Nephron progenitor cell (in vitro differentiated cells): ENCODE results near the gene ULBP1.
"Not testable (repeated sequence)": the region's sequence is repeated elsewhere in the genome, so short reads cannot be mapped to it uniquely, and the experiment has no call there.

ENCODE experiments used
- DNase-seq: peaks from one replicate; pipeline ENCODE4 v3.0.0; 2021
- H3K27ac Mint-ChIP-seq: 2 replicates; pipeline ENCODE4 v1.8.0; 2021; ENCODE audit warnings: mild to moderate bottlenecking, moderate library complexity, mixed read lengths
- H3K27me3 Mint-ChIP-seq: 2 replicates; pipeline ENCODE4 v1.8.0; 2021; ENCODE audit warnings: mild to moderate bottlenecking, low read depth, mixed read lengths; ENCODE audit not compliant: poor library complexity
- H3K36me3 Mint-ChIP-seq: 2 replicates; pipeline ENCODE4 v1.8.0; 2021; ENCODE audit warnings: low read depth, mixed read lengths
- H3K4me1 Mint-ChIP-seq: 2 replicates; pipeline ENCODE4 v1.8.0; 2021; ENCODE audit warnings: mixed read lengths
- H3K4me3 Mint-ChIP-seq: 2 replicates; pipeline ENCODE4 v1.8.0; 2021; ENCODE audit warnings: mild to moderate bottlenecking, moderate library complexity, mixed read lengths
- H3K9me3 Mint-ChIP-seq: 2 replicates; pipeline ENCODE4 v1.8.0; 2021; ENCODE audit warnings: mild to moderate bottlenecking, moderate library complexity, mixed read lengths
- TF ChIP-seq, protein P1 (sequence below): fragments of 200-600 bp; sonication (generic); IDR thresholded peaks from 2 replicates; pipeline ENCODE4 v1.5.0; 2021; ENCODE audit warnings: antibody characterized with exemption

The ULBP1 gene

GRCh38 chr6:150004101-150004782 lies 40.5 kb downstream of the ULBP1 start:
- TF ChIP-seq, protein P1, sequence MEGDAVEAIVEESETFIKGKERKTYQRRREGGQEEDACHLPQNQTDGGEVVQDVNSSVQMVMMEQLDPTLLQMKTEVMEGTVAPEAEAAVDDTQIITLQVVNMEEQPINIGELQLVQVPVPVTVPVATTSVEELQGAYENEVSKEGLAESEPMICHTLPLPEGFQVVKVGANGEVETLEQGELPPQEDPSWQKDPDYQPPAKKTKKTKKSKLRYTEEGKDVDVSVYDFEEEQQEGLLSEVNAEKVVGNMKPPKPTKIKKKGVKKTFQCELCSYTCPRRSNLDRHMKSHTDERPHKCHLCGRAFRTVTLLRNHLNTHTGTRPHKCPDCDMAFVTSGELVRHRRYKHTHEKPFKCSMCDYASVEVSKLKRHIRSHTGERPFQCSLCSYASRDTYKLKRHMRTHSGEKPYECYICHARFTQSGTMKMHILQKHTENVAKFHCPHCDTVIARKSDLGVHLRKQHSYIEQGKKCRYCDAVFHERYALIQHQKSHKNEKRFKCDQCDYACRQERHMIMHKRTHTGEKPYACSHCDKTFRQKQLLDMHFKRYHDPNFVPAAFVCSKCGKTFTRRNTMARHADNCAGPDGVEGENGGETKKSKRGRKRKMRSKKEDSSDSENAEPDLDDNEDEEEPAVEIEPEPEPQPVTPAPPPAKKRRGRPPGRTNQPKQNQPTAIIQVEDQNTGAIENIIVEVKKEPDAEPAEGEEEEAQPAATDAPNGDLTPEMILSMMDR: no peak
- H3K36me3 Mint-ChIP-seq: no peaks in the 10 kb centered on the region
- H3K27ac Mint-ChIP-seq: no peak overlapping the region
- peaks cover 100% of the 10 kb centered on the region for H3K27me3 Mint-ChIP-seq
- DNase-seq: no peak
- peaks cover 8% of the 10 kb centered on the region for H3K9me3 Mint-ChIP-seq
- peaks cover 6% of the 10 kb centered on the region for H3K4me1 Mint-ChIP-seq
- peak overlapping the region; percentile 82 for H3K4me3 Mint-ChIP-seq

GRCh38 chr6:150004783-150005717 lies 41.3 kb downstream of the ULBP1 start:
- Mint-ChIP-seq H3K4me3 (peak overlapping the region; percentile 82), H3K4me1 (peaks cover 6% of the 10 kb centered on the region), H3K27ac (no peak overlapping the region), H3K9me3 (peaks cover 8% of the 10 kb centered on the region), H3K27me3 (peaks cover 100% of the 10 kb centered on the region), H3K36me3 (no peaks in the 10 kb centered on the region)
- TF ChIP-seq, protein P1: no peak
- peak; percentile 96 for DNase-seq

DNA sequence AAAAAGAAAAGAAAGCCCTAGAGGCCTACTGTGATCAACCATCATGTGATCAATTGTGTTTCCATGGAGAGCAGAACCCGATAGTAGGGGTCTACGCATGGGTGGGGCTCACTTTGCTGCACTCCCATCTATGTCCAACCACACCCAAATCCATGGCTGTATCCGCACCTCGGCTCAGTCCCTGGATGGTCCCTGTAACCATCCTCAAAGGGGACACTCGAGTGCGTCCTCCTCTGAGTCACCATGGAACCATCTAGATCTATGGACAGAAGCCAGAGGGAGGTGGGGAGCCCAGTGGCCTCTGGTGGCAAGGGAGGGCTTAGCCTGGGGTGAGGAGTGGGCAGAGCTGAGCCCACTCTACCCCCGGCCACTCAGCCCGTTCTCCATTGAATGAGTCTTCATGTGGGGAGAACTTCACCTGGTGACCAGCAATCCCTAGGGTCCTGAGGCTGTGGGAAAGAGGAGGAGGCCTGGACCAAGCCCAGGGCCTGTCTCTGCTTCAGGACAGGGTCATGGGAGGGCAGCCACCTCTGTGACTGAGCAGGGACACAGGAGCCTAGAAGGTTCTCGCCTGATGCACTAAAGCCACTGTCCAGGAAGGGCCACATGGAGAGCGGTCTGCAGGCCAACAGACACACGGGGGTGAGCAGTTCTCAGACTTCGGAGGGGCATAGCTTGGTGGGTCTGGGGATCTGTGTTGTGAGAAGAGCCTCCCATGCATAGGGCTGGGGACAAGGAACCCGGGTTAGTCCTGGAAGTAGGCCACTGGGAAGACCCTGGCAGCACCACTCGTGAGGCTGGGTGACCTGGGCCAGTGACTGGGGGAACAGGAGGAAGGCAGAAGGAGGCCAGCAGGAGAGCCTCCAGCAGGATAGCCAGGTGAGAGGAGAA lies 42.3 kb downstream of the ULBP1 start:
- Mint-ChIP-seq H3K27ac (no peak overlapping the region), H3K4me3 (peak overlapping the region; percentile 82), H3K27me3 (peaks cover 100% of the 10 kb centered on the region), H3K36me3 (no peaks in the 10 kb centered on the region), H3K9me3 (peaks cover 8% of the 10 kb centered on the region), H3K4me1 (peaks cover 6% of the 10 kb centered on the region)
- DNase-seq: no peak
- TF ChIP-seq, protein P1: no peak

DNA sequence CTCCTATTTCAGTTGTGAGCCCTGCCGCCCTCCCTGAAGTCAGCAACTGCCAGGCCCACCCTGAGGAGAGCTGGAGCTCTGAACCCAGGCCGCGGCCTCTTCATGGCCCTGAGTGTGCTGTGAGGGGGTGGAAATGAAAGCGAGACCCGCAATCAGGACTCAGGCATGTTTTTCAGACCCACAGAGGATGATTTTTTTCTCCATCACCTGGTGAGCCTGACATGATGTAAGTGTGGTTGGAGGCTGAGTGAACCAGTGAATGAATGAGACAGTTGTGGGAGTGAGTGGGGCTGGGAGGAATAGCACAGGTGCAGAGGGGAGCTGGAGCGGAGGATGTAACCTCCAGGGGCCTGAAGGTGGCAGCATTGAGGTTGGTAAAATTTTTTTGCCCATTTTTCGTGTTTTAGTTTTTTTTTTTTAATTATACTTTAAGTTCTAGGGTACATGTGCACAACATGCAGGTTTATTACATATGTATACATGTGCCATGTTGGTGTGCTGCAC lies 43.3 kb downstream of the ULBP1 start:
- H3K4me1 Mint-ChIP-seq: peaks cover 6% of the 10 kb centered on the region
- TF ChIP-seq, protein P1: peak; percentile 60
- peaks cover 100% of the 10 kb centered on the region for H3K27me3 Mint-ChIP-seq
- no peak overlapping the region for H3K4me3 Mint-ChIP-seq
- no peaks in the 10 kb centered on the region for H3K36me3 Mint-ChIP-seq
- no peak overlapping the region for H3K27ac Mint-ChIP-seq
- DNase-seq: peak; percentile 45
- H3K9me3 Mint-ChIP-seq: peaks cover 8% of the 10 kb centered on the region

- DNase-seq: no peak
- Mint-ChIP-seq H3K4me1 (peaks cover 6% of the 10 kb centered on the region), H3K27ac (no peak overlapping the region), H3K36me3 (no peaks in the 10 kb centered on the region), H3K27me3 (peaks cover 100% of the 10 kb centered on the region), H3K4me3 (no peak overlapping the region), H3K9me3 (no peaks in the 10 kb centered on the region)
- TF ChIP-seq, protein P1: no peak
These were observed 44.8 kb downstream of the ULBP1 start for GRCh38 chr6:150008588-150008987.

DNA sequence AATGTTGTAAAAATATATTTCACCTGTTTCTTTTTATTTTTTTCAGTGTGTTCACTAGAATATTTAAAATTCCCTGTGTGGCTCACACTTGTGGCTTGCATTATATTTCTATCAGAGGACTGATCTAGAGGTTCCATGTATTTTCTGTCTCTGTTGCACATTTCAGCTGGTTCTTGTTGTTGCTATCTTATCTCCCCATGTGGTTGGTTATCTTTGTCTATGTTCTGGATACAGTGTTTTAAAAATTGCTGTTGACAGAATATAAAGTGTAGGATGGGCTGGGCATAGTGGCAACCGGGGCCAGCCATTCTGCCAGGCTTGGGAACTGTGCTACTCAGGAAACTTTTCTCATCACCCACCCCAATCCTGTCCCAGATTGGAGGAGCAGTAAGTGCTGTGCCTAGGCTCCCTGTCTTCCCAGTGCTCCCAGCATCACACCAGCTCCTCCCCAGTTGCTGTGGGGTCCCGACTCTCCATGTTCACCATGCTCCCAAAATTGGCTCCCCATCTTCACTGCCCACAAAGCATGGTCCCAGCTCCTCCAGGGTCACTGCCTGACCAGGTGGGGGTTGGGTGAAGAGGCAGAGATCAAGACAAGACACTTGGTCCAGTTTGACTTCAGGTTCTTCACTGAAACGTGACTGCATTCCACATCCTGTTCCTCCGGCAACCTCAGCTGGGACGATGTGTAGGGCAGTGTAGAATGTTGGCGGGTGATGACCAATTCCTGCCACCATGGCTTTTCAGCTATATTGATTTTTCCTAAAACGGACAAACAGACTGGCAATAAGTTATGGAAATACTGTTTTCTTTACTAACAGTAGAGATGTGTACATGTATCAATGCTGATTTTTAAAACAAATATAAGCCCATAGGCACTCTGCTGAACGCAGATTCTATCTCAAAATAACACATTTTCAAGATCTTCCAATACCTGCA lies 49.4 kb downstream of the ULBP1 start:
- not testable (repeated sequence) for H3K27ac Mint-ChIP-seq, H3K4me1 Mint-ChIP-seq, H3K4me3 Mint-ChIP-seq, H3K36me3 Mint-ChIP-seq, H3K9me3 Mint-ChIP-seq, DNase-seq
- H3K27me3 Mint-ChIP-seq: peaks cover 99% of the 10 kb centered on the region

DNA sequence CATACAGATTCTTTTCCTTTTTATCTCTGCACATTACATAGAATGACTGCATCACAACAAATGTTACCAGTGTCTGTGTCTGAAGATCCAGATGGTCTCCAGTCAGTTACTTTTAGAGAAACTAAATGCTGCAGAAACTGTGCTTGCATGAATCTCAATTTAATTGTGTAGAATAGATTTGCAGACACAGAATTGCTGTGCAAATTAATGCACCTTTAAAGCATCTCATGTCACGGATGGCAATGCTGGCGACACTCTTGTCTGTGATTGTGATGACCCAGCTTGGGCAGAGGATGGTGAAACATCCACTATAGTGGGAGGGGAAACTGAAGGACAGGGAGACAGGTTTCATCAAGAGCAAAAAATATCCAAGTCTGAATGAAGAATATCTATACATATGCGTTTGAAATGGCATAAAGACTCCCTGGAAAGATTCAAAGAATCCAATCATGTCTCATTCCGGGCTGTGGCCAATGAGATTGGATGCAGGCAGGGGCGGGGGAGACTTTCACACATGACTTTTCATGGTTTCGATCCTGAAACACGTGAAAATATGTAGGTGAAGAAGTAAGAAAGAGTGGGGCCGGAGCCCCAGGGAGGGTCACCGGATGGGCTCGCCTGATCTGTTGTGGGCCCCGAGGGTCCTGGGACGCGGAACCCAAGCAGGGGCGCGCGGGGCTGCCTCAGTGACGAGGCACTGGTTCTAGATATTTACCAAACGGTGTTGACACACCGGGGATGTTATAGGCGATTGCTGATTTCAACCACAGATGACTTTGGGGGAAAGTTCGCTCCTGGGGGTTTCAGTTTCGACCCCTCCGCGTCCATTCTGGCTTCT lies 50.3 kb downstream of the ULBP1 start:
- not testable (repeated sequence) for H3K36me3 Mint-ChIP-seq, DNase-seq, H3K4me1 Mint-ChIP-seq, H3K27ac Mint-ChIP-seq, H3K9me3 Mint-ChIP-seq
- Mint-ChIP-seq H3K4me3 (peak overlapping the region; percentile 11), H3K27me3 (peaks cover 99% of the 10 kb centered on the region)
